K562 (cell line): ENCODE measurements around the gene HEMK1. TPM values are rescaled to one million over a fixed set of nuclear protein-coding genes. Genes with fewer than 3 reads are reported as not detected.

Source experiments
- ATF1 ChIP-seq, 2 experiments: fragments of 450-650 bp in 1 of 2; IDR thresholded peaks; 2 replicates each; pipeline ENCODE4 v1.6.1; 2016; ENCODE audit warnings: missing compliant biosample characterization in 1 of 2, missing genetic modification characterization in 1 of 2
- BACH1 ChIP-seq: fragments of 200-800 bp; sonication (Bioruptor generic); IDR thresholded peaks from 2 replicates; pipeline ENCODE4 v1.6.1; 2016; ENCODE audit warnings: missing genetic modification characterization, missing compliant biosample characterization
- BCOR ChIP-seq: fragments of 450-650 bp; IDR thresholded peaks from 2 replicates; pipeline ENCODE4 v1.6.1; 2016
- CSDE1 ChIP-seq, 2 experiments: fragments of 450-650 bp; IDR thresholded peaks; 2 replicates each; pipeline ENCODE4 v1.6.1; 2016; ENCODE audit warnings: mild to moderate bottlenecking in 1 of 2
- CXXC5 ChIP-seq: fragments of 250-450 bp; sonication (Bioruptor Pico); IDR thresholded peaks from 2 replicates; pipeline ENCODE4 v1.8.0; 2022; ENCODE audit warnings: inconsistent platforms, mild to moderate bottlenecking, moderate library complexity
- E2F3 ChIP-seq: fragments of 250-450 bp; sonication (Bioruptor Pico); IDR thresholded peaks from 2 replicates; pipeline ENCODE4 v1.4.0; 2020; ENCODE audit warnings: mild to moderate bottlenecking
- ETV5 ChIP-seq: sonication (generic); formaldehyde crosslinking; IDR thresholded peaks from 2 replicates; pipeline ENCODE4 v1.4.0; 2020; ENCODE audit warnings: low read depth, mild to moderate bottlenecking, missing genetic modification reagents
- GMEB1 ChIP-seq: fragments of 250-450 bp; sonication (Bioruptor Pico); IDR thresholded peaks from 2 replicates; pipeline ENCODE4 v1.4.0; 2020; ENCODE audit warnings: mild to moderate bottlenecking
- HDGF ChIP-seq: fragments of 450-650 bp; IDR thresholded peaks from 2 replicates; pipeline ENCODE4 v1.6.1; 2016
- HIVEP1 ChIP-seq: fragments of 250-450 bp; sonication (Bioruptor Pico); IDR thresholded peaks from 2 replicates; pipeline ENCODE4 v1.4.0; 2020; ENCODE audit warnings: mild to moderate bottlenecking
- JUN ChIP-seq, 2 experiments: sonication (generic) in 1 of 2; formaldehyde crosslinking in 1 of 2; IDR thresholded peaks; 2 replicates each; pipeline versions ENCODE4 v1.6.1 to v1.8.0; 2012 to 2022; ENCODE audit warnings: borderline replicate concordance in 2 of 2, mild to moderate bottlenecking in 2 of 2, improper control_type of control experiment in 1 of 2, low read depth in 1 of 2, low read length in 1 of 2, missing genetic modification reagents in 1 of 2
- KAT8 ChIP-seq: fragments of 450-650 bp; IDR thresholded peaks from 2 replicates; pipeline ENCODE4 v1.6.1; 2016; ENCODE audit warnings: low read depth, mild to moderate bottlenecking
- NCOA6 ChIP-seq: fragments of 450-650 bp; IDR thresholded peaks from 2 replicates; pipeline ENCODE4 v1.6.1; 2017; ENCODE audit warnings: mild to moderate bottlenecking
- PRDM10 ChIP-seq: fragments of 450-650 bp; IDR thresholded peaks from 2 replicates; pipeline ENCODE4 v1.6.1; 2018; ENCODE audit not compliant: partially characterized antibody
- PTRF ChIP-seq: fragments of 450-650 bp; IDR thresholded peaks from 2 replicates; pipeline ENCODE4 v1.6.1; 2016; ENCODE audit warnings: mild to moderate bottlenecking, missing genetic modification characterization, missing compliant biosample characterization
- SIX5 ChIP-seq, 2 experiments: IDR thresholded peaks; 2 replicates each; pipeline ENCODE4 v1.6.1; 2011; ENCODE audit warnings: low read length in 2 of 2, borderline replicate concordance in 1 of 2, low read depth in 1 of 2, mild to moderate bottlenecking in 1 of 2, moderate library complexity in 1 of 2; ENCODE audit not compliant: insufficient read depth in 1 of 2
- XRCC5 ChIP-seq: fragments of 200-400 bp; formaldehyde crosslinking; IDR thresholded peaks from 2 replicates; pipeline ENCODE4 v1.6.1; 2017; ENCODE audit warnings: low read depth, mild to moderate bottlenecking, low read length
- ZBTB2 ChIP-seq: fragments of 450-650 bp; IDR thresholded peaks from 2 replicates; pipeline ENCODE4 v1.6.1; 2016; ENCODE audit warnings: antibody characterized with exemption
- ZFP30 ChIP-seq: fragments of 250-450 bp; sonication (Bioruptor Pico); IDR thresholded peaks from 2 replicates; pipeline ENCODE4 v1.8.0; 2022; ENCODE audit warnings: moderate library complexity, mild to moderate bottlenecking, inconsistent platforms, borderline replicate concordance
- ZNF174 ChIP-seq: fragments of 250-450 bp; sonication (Bioruptor Pico); IDR thresholded peaks from 2 replicates; pipeline ENCODE4 v1.4.0; 2020; ENCODE audit warnings: mild to moderate bottlenecking
- ZNF512 ChIP-seq: IDR thresholded peaks from 2 replicates; pipeline ENCODE4 v1.6.1; 2016; ENCODE audit warnings: missing genetic modification characterization, missing compliant biosample characterization
- polyA plus RNA-seq, 8 experiments: library from polyadenylated mRNA; depleted of rRNA in 4 of 8; stranded (reverse) in 5 of 8; unstranded in 3 of 8; fragments of >200 nt; fragmentation: Nextera tagmentation in 2 of 8; fragmentation: Illumina TruSeq in 1 of 8; extraction: Ambion mirVana in 2 of 8; extraction: Trizol in 1 of 8; gene quantifications; 2 replicates each; pipeline versions ENCODE4 v1.2.1 to v1.2.3, GENCODE V29; 2011 to 2014; ENCODE audit warnings: inconsistent platforms in 1 of 8, missing spikeins in 1 of 8
- total RNA-seq, 7 experiments: library from RNA; depleted of rRNA in 6 of 7; stranded (reverse); fragments of >200 nt in 6 of 7; fragmentation: Illumina TruSeq in 2 of 7; extraction: Trizol in 2 of 7; gene quantifications; 2 replicates each; pipeline versions ENCODE4 v1.2.1 to v1.2.3, GENCODE V29; 2011 to 2021; ENCODE audit warnings: low replicate concordance in 1 of 7

HEMK1 gene
- total and polyA plus RNA-seq, 9 of the 15 experiments (the other 6 are each of a cell fraction or from before 2014, with no cell fraction given) = 2.0 to 16.8 (median 11.4) TPM

- TF ChIP-seq HDGF (0 out of 2 replicates have a peak, but pooled peaks have one; percentile 23), JUN (IDR thresholded peaks at IDR 0.05; ENCODE audit: borderline replicate concordance, low read depth, low read length) (no peak), JUN (CRISPR knock-in tag; IDR thresholded peaks at IDR 0.05; ENCODE audit: borderline replicate concordance) (no peak), BACH1 (no peak), GMEB1 (CRISPR knock-in tag) (no peak), PRDM10 (no peak), XRCC5 (no peak), ZFP30 (CRISPR knock-in tag) (no peak), ZBTB2 (0 out of 2 replicates have a peak, but pooled peaks have one; percentile 26), KAT8 (no peak), ZNF174 (CRISPR knock-in tag) (no peak), CXXC5 (CRISPR knock-in tag) (peak; percentile 70), NCOA6 (no peak), HIVEP1 (CRISPR knock-in tag) (no peak; the same call in 1 of the 2 replicates), BCOR (peak; percentile 99), ZNF512 (tag) (no peak), PTRF (tag) (no peak), SIX5 (IDR thresholded peaks at IDR 0.05; ENCODE audit: borderline replicate concordance in 1 of 2, insufficient read depth in 1 of 2, low read depth in 1 of 2, low read length in 2 of 2) (no peak), CSDE1 (IDR thresholded peaks at IDR 0.05) (no peak), ATF1 (CRISPR knock-in tag; IDR thresholded peaks at IDR 0.05) (no peak), ATF1 (tag; IDR thresholded peaks at IDR 0.05) (no peak), E2F3 (CRISPR knock-in tag) (no peak), ETV5 (CRISPR knock-in tag) (peak; percentile 50; the same call in 1 of the 2 replicates)
Measured at GRCh38 chr3:50600141-50600753, 30.9 kb downstream of the HEMK1 start (continued).
